NCI-H2171 (cell line): ENCODE measurements around the gene FBXO22.
"Not testable (repeated sequence)": the region's sequence is repeated elsewhere in the genome, so short reads cannot be mapped to it uniquely, and the experiment has no call there.

Experiments used
- DNase-seq: peaks from one replicate; lab custom pipeline; 2025; lab: John Stamatoyannopoulos, UW

The FBXO22 gene

DNA sequence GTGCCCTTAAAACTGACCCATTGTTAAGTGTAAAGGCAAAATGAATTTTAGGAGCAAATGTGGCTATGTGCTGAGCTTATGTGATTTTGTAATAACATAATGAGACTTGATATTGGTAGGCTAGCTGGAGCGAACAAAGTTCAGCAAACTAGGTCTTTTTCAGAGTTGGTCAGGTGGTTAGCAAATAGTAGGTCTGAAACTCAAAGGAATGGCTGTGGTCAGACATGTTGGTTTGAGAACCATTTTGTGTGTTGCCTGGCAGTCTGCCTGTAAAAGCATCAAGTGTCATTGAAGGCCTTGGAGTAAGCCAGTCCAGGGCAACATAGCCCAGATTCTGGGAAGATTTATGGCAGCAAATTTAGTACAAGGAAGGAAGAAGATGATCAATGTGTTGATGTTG is 16.4 kb downstream of the FBXO22 start:
- no peak for DNase-seq

DNA sequence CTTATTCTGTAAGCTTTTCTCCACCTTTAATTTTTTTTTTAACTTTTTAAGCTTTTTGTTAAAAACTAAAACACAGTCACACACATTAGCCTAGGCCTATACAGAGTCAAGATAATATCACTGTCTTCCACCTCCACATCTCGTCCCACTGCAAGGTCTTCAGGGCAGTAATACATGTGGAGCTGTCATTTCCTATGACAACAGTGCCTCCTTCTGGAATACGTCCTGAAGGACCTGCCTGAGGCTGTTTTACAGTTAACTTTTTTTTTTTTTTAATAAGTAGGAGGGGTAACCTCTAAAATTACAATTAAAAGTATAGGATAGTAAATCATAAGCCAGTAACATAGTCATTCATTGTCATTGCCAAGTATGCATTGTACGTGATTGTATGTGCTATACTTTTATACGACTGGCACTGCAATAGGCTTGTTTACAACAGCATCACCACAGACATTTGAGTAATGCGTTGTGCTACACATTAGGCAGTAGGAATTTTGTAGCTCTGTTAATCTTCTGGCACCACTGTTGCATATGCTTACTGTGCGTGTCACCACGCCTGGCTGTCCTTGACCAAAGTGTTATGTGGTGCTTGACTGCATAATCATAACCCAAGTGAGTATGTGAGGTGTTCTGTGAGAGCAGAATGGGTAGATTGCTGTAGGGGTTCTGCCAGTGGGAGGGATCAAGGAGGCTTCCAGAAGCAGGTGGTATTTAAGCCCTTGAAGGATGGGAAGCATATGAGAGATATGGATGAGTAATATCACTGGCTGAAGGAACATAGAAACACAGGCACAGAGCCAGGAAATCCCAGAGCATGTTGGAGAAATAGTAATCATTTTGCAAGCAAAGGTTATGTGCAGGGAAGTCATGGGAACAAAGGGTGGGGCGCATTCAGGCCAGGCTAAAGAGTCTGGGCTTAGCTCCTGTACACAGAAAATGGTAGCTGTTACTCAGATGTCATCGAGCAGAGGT is 18.3 kb downstream of the FBXO22 start:
- no peak for DNase-seq

DNA sequence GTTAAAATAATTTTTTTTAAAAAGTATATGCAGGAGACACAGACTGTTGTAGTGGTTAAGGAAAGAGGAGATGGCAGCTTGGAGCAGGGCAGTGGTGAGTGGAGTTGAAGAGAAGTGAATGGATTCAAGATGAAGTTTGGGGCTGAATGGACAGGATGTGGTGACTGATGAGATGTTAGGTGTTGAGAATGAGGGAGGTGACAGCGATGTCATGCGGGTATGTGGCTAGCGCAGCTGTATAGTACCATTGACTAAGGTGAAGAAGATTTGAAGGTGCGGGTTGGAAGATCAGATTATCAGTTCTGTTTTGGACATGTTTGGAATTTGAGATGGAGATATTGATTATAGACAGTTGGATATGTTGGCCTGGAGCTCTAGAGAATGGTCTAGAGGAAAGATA is 20.1 kb downstream of the FBXO22 start:
- DNase-seq = no peak

DNA sequence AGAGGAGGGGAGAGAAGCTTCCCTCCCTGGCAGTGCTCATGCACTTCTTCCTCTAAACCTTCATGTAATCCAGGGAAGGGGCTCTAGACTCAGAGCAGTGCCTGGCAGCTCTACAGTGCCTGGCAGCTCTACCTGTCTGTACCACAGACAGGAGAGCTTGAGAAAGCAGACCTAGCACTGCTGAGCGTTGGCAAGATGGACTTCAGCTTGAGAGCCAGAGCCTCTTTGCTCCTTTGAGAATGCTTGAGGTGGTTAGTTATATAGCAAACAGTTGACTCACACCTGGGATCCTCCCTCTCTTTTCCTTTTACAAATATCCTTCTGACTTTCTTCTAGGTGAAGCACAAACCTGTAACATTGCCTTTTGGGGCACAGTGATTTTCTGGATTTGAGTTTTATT is 20.9 kb downstream of the FBXO22 start:
- no peak for DNase-seq

DNA sequence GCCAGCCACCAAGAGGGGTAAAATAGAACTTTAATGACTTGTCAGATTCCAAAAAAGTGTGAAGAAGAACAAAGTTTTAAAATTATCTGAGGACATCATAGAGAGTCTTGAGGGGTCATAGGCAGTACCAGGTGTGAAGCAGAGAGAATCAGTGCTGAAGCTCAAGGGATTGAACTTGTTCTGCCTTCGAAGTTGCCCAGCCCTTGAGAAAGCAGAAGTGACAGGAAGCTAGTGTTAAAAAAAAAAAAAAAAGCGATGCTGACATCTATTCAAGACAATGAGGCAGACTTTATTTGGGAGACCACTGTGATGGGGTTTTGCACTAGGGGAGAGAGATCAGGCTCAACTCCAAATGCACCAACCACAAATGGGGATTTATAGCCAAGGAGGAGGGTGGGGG is 21.8 kb downstream of the FBXO22 start:
- no peak for DNase-seq

DNA sequence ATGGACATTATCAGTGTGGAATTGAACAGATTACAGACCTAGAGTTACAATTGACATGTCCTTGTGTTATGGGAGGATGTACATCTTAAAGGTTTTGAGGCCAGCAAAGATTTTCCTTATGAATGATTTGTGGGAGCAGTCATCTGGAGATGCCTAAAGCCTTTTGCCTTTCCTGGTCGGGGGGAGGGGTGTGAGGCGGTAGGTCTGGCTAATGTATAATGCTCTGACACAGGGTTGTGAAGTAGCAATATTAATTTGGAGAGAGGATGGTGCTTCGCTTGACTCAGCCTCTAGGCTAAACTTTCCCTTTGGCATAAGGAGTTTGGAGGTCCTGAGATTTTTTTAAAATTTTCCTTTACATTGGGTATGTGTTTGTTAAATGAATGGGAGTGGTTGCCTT is 23.3 kb downstream of the FBXO22 start:
- no peak for DNase-seq

DNA sequence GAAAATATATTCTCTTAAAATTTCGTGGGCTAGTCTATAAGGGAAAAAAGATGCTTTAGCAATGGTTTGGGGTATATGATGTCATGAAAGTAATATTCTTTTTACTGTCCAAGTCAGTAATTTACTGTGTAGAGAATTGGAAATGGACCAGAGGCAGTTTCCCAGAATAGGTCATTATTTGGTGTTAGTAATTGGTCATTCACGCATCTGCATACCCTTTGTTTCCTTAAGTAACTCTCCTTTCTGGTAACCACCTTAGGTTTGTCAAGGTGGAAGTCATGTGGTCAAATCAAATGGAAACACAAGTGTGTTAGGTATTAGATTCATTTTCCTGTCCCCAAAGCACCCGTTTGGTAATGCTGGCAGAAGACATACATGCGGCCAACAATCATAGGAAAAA is 23.9 kb downstream of the FBXO22 start:
- no peak for DNase-seq

DNA sequence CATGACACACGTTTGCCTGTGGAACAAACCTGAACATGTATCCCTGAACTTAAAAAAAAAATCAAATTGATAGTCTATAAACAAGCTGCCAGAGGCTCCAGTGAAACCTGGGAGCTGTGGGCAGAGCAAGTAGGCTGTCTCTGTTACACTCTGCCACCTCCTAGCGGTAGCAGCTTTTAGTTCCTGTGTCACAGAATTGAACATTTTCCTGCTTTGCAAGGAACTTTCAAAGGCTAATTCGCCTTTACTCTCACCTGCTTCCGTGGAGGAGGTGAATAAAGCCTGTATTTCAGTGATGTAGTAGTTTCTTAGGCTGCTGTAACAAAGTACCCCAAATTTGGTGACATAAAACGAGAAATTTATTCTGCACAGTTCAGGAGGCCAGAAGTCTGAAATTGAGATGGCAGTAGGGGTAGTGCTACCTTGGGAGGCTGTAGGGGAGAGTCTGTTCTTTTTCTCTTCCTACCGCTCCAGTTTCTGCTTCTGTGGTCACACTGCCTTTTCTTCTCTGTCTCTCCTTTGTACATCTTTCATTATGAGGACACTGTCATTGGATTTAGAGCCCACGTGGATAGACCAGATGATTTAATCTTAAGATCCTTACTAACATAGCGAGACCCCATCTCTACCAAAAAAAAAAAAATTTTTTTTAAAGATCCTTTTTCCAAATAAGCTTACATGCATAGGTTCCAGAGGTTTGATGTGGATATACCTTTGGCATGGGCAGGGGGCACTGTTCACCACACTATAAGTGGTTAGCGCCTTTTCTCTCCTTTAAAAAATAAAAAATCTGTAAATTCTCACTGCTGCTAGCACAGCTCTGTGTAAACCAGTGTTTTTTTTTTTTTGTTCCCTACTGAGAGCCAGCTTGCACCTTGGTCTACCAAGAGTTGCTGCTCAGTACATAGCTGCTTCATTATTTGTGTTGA is 25.3 kb downstream of the FBXO22 start:
- DNase-seq = no peak

DNA sequence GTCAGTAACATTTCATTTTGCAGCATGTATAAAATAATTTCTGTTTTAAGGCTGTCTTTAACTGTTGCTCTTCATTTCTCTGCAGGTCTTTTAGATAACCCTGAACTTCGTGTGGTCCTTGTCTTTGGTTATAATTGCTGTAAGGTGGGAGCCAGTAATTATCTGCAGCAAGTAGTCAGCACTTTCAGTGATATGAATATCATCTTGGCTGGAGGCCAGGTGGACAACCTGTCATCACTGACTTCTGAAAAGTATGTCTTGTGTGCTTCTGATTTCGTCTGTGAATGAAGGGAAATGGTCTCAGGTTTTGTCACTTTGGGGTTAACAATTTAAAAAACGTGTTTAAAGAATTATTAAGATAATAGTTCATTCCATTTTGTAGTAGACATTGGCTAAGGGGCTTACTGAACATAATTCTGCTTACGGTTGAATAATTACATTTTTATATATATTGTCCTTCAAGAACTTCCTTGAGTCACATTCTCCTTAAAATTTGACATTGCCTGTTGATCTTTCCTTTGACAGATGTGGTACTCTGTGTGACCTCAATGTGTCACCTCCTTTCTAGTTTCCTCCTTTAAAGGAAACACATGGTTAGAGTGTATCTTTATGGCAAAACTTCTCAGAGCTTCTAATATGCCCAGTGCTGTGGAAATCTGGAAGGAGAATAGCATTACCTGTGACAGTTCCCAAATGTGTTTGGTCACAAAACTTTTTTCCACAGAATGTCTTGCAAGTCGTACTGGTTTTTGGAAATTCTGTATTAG is 26.3 kb downstream of the FBXO22 start:
- peak; percentile 30 for DNase-seq

DNA sequence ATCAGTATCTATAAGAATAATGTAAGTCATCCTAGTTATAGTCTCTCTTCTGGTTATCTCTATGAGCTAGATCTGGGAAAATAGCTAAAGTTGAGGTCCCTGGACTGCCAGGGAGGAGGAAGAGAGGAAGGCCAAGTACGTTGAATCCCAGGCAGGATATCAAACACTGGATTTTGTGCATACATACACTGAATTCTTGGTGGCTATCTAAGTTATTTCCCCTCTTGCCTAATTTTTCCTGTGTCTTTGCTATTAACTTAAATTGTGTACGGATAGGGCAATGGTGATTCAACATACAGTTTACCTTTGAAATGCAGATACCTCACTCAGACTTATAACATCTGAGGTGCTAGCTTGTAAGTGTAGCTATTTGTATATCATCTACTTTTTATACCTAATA is 27.2 kb downstream of the FBXO22 start:
- DNase-seq = no peak

DNA sequence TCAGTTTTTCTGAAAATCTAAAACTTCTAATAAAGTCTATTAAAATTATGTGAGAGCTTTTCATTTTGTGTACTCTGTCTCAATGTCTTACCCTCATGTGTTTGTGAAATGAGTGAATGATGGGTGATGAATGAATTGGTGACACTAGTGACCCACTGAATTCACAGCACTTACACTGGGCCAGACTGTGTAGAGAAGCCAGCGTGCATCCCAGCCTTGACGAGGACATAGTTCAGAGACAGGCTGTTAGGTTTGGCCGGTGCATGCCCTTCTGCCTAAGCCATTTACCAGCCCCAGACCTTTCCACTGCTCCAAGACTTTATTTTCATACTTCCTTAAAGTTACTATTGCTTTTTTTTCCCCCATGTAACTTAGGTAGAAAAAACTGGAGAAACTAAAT is 38.8 kb downstream of the FBXO22 start:
- DNase-seq = no peak

DNA sequence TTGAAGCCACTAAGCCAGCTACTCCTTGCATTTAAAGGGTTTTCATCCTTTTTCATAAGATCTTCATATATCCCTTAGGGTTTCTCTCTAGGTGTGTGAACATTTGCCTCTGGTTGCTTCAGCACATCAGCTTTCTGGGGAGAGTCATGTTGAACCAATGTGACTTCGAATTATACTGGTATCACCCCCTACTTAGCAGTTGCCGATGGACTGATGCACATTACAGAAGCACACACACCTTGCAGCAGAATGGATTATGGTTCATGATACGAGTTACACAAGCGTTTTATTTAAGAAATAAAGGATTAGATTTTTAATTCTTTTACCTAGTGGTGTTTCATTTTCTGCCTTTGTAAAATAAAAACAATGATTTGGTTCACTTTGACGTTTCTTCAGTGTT is 39.6 kb downstream of the FBXO22 start:
- no peak for DNase-seq

DNA sequence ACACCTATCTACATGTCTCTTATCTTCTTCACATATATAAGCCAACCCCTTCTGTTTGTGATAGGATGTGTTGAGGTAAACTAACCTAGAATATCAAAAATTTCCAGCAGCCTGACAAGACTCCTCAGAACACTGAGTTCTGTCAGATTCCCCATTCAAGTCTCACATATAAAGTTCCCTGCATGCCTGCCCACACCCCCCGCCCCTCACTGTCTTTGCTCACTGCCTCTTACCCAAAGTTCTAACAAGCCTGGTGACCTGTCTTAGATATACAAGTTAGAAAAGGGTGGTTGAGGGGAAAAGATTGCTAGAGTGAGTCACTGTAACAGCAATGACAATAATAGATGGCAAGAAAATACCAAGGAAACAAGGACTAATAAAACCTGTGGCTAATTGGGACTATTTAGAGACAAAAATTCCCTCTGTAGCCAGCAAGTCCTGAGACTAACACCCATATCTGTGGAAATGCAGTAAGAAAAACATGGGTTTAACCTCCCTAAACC is 40.1 kb downstream of the FBXO22 start:
- DNase-seq = no peak

DNA sequence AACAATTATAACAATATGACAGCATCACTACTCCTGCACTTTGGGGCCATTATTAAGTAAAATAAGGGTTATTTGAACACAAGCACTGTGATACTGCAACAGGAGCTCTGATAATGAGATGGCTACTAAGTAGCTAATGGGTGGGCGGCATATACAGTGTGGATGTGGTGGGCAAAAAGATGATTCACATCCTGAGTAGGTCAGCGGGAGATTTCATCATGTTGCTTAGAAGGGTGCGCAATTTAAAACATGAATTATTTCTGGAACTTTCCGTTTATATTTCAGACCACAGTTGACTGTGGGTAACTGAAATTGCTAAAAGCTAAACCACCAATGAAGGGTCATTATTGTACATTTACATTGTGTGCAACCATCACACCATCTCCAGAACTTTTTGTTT is 42.3 kb downstream of the FBXO22 start:
- no peak for DNase-seq

DNA sequence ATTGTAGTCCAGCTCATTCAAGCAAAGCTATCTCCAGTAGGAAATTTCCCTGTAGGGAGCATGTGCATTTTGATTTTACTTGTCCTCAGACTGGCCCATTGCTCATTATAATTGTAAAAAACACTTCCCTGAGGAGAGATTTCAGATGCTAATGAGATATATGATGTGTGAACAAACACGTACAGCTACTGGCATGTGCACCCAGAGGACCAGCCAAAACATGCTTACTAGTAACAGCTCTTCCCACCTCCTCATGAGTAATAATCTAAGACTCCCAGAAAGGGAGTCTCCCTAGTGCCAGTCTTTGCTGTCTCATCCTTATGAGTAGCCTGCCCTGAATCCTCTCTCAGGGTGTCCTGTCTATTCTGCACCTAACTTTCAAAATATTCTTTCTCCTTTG is 43.4 kb downstream of the FBXO22 start:
- DNase-seq = no peak

DNA sequence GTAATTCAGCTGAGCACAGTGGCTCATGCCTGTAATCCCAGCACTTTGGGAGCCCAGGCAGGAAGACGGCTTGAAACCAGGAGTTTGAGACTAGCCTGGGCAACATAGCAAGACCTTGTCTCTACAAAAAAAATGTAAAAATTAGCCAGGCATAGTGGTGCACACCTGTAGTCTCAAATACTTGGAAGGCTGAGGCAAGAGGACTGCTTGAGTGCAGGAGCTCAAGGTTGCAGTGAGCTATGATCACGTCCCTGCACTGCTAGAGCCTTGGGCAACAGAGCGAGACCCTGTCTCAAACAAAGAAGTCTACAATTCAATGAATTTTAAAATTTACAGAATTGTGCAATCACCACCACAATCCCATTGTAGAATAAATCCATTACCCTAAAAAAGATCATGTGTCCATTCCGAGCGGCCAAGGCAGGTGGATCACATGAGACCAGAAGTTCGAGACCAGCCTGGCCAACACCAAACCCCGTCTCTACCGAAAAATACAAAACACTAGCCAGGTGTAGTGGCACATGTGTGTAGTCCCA is 45.2 kb downstream of the FBXO22 start:
- DNase-seq = no peak

DNA sequence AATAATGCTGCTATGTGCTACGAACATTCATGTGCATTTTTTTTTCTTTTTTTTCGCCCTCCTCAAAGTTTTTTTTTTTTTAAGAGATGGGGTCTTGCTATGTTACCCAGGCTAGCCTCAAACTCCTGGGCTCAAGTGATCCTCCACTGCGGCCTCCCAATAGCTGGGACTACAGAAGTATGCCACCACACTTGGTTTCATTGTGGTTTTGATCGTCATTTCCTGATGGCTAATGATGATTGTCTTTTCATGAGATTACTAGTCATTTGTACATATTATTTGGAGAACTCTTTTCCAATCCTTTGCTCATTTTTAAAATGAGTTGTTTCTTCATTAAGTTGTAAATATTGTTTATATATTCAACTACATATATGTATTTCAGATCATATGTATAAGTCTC is 48.8 kb downstream of the FBXO22 start:
- DNase-seq = no peak

DNA sequence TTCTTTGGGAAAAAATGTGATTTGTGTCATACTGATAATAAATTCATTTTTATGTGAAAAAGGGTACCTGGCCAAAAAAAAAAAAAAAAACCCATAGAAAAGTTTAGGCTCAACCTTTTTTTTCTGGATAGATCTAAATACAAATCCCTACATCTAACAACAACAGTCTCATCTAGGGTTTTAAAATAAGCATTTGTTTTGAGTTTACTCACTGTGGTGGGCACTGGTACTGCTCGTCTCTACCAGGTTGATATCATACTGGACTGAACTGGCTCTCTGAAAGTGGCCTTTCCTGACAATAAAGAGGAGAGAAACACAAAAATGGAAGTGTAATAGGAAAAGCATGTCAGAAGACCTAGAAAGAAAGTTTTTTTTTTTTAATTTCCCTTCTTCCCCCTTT is 52.0 kb downstream of the FBXO22 start:
- no peak for DNase-seq

DNA sequence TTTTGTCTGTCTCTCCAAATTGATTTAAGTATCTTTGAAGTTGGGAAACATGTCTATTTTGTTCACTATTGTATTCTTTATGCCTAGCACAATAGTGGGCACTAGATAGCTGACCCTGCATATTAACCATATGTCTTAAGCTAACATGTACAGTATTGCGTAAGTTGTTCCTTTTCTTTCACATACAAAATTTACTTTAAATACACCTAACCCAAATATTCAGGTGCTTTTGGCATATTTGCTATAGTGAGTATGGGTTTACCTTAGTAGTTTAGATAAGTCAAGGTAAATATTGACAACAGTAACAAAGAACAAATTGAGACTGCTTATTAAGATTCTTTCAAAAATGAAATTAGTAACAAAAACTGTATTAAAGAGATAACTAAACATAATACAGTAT is 57.7 kb downstream of the FBXO22 start:
- no peak for DNase-seq

DNA sequence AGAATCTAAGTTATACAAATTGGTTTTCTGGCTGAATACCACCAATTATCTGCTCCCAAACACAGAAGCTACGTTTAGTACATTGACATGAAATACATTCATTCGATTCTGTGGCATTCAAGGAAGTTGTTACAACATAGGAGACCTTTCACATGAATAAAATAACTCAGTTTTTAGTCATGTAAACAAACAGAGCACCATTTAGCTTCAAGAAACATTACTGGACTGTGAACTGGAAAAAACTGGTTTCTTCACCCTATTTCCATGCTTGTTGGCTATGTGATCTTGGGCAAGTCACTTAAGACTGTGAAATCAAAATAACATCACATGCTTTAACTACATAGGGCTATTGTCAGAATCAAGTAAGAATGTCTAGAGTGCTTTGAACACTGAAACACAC is 62.4 kb downstream of the FBXO22 start:
- DNase-seq = no peak

DNA sequence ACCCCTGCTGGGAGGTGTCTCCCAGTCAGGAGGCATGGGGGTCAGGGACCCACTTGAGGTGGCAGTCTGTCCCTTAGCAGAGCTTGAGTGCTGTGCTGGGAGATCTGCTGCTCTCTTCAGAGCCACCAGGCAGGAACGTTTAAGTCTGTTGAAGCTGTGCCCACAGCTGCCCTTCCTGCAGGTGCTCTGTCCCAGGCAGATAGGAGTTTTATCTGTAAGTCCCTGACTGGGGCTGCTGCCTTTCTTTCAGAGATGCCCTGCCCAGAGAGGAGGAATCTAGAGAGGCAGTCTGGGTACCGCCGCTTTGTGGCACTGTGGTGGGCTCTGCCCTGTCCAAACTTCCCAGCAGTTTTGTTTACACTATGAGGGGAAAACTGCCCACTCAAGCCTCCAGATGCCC is 73.1 kb downstream of the FBXO22 start:
- DNase-seq = not testable (repeated sequence)
